ENCODE results near the gene HECTD4. TPM values are rescaled to one million over a fixed set of nuclear protein-coding genes. Genes with fewer than 3 reads are reported as not detected.

HECTD4 gene
- polyA plus RNA-seq, 1 donor from 2014 or later = 15.8 TPM

DNA sequence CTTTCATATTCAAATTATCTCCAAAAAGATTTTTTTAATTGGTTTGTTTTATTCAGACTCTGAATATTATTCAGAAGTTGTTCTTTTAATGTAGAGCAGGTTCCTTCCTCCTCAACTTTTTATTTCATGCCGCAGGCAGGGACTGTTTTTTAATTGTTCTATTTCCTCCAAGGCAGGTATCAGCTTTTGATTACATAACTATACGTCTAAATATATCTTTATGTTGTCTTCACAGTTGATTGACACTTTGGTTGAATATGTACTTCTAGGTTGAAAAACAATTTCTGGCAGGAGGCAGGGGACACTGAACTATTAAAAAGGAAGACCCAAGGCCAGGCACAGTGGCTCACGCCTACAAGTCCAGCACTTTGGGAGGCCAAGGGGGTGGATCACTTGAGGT lies 82.5 kb downstream of the HECTD4 start:
- H2AFZ ChIP-seq (ENCODE audit: low read depth, low read length) = no peak overlapping the region
- H3K27ac ChIP-seq (ENCODE audit: low read length) = no peak overlapping the region
- no peak overlapping the region for H3K9ac ChIP-seq (ENCODE audit: low read length)
- TF ChIP-seq MXI1 (conservative IDR thresholded peaks at IDR 0.05; ENCODE audit: poor library complexity, severe bottlenecking) = no peak
- TF ChIP-seq RAD21 (conservative IDR thresholded peaks at IDR 0.05) = no peak
- no peak for TF ChIP-seq EZH2 (IDR thresholded peaks at IDR 0.05; ENCODE audit: borderline replicate concordance, insufficient read depth, low read length, poor library complexity, severe bottlenecking)
- no peak for TF ChIP-seq POLR2AphosphoS5 (IDR thresholded peaks at IDR 0.05)
- no peaks in the 10 kb centered on the region for H3K36me3 ChIP-seq (ENCODE audit: insufficient read depth, low read length)
- H3K27me3 ChIP-seq (ENCODE audit: insufficient read depth, low read depth, low read length) = no peaks in the 10 kb centered on the region
- H3K4me2 ChIP-seq (ENCODE audit: low read length) = no peak overlapping the region
- no peaks in the 10 kb centered on the region for H4K20me1 ChIP-seq (ENCODE audit: insufficient read depth)
- H3K9me3 ChIP-seq (ENCODE audit: low read length) = no peaks in the 10 kb centered on the region
- H3K79me2 ChIP-seq (replicated peaks; ENCODE audit: insufficient read depth, low read length) = no peaks in the 10 kb centered on the region
- no peaks in the 10 kb centered on the region for H3F3A ChIP-seq (ENCODE audit: insufficient read depth, low read length, poor library complexity, severe bottlenecking)
- no peaks in the 10 kb centered on the region for H3K9me2 ChIP-seq (ENCODE audit: insufficient read depth, low read length)
- no peak overlapping the region for H3K4me3 ChIP-seq (ENCODE audit: low read length)

DNA sequence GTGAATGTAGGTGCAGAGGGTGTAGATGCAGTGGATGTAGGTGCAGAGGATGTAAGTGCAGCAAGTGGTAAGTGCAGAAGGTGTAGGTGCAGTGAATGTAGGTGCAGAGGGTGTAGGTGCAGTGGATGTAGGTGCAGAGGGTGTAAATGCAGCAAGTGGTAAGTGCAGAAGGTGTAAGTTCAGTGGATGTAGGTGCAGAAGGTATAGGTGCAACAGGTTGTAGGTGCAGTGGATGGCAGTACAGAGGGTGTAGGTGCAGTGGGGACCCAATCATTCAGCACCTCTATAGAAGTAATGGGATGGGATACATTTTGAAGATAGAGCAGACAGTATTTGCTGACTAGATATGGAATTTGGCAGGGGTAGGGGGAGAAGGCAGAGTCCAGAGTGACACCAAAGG lies 85.0 kb downstream of the HECTD4 start:
- H3K4me2 ChIP-seq (ENCODE audit: low read length) = no peak overlapping the region
- no peaks in the 10 kb centered on the region for H3K9me2 ChIP-seq (ENCODE audit: insufficient read depth, low read length)
- H3K36me3 ChIP-seq (ENCODE audit: insufficient read depth, low read length) = no peaks in the 10 kb centered on the region
- no peaks in the 10 kb centered on the region for H3K9me3 ChIP-seq (ENCODE audit: low read length)
- no peaks in the 10 kb centered on the region for H3K27me3 ChIP-seq (ENCODE audit: insufficient read depth, low read depth, low read length)
- H3F3A ChIP-seq (ENCODE audit: insufficient read depth, low read length, poor library complexity, severe bottlenecking) = no peaks in the 10 kb centered on the region
- H3K79me2 ChIP-seq (replicated peaks; ENCODE audit: insufficient read depth, low read length) = no peaks in the 10 kb centered on the region
- H3K9ac ChIP-seq (ENCODE audit: low read length) = no peak overlapping the region
- no peak overlapping the region for H2AFZ ChIP-seq (ENCODE audit: low read depth, low read length)
- H3K4me3 ChIP-seq (ENCODE audit: low read length) = no peak overlapping the region
- H3K27ac ChIP-seq (ENCODE audit: low read length) = no peak overlapping the region
- TF ChIP-seq, protein P1, sequence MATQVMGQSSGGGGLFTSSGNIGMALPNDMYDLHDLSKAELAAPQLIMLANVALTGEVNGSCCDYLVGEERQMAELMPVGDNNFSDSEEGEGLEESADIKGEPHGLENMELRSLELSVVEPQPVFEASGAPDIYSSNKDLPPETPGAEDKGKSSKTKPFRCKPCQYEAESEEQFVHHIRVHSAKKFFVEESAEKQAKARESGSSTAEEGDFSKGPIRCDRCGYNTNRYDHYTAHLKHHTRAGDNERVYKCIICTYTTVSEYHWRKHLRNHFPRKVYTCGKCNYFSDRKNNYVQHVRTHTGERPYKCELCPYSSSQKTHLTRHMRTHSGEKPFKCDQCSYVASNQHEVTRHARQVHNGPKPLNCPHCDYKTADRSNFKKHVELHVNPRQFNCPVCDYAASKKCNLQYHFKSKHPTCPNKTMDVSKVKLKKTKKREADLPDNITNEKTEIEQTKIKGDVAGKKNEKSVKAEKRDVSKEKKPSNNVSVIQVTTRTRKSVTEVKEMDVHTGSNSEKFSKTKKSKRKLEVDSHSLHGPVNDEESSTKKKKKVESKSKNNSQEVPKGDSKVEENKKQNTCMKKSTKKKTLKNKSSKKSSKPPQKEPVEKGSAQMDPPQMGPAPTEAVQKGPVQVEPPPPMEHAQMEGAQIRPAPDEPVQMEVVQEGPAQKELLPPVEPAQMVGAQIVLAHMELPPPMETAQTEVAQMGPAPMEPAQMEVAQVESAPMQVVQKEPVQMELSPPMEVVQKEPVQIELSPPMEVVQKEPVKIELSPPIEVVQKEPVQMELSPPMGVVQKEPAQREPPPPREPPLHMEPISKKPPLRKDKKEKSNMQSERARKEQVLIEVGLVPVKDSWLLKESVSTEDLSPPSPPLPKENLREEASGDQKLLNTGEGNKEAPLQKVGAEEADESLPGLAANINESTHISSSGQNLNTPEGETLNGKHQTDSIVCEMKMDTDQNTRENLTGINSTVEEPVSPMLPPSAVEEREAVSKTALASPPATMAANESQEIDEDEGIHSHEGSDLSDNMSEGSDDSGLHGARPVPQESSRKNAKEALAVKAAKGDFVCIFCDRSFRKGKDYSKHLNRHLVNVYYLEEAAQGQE (IDR thresholded peaks at IDR 0.05; ENCODE audit: borderline replicate concordance) = no peak
- no peak for TF ChIP-seq MXI1 (conservative IDR thresholded peaks at IDR 0.05; ENCODE audit: poor library complexity, severe bottlenecking)
- no peak for TF ChIP-seq EZH2 (IDR thresholded peaks at IDR 0.05; ENCODE audit: borderline replicate concordance, insufficient read depth, low read length, poor library complexity, severe bottlenecking)
- no peak for TF ChIP-seq RAD21 (conservative IDR thresholded peaks at IDR 0.05)
- TF ChIP-seq SMC3 (conservative IDR thresholded peaks at IDR 0.05; ENCODE audit: poor library complexity) = no peak
- no peak for TF ChIP-seq TAF1 (IDR thresholded peaks at IDR 0.05; ENCODE audit: low read depth)
- no peak for TF ChIP-seq EP300 (conservative IDR thresholded peaks at IDR 0.05; ENCODE audit: poor library complexity, severe bottlenecking)
- TF ChIP-seq CTCF (IDR thresholded peaks at IDR 0.05; ENCODE audit: poor library complexity, severe bottlenecking) = no peak
- no peak for TF ChIP-seq POLR2AphosphoS5 (IDR thresholded peaks at IDR 0.05)
- no peaks in the 10 kb centered on the region for H4K20me1 ChIP-seq (ENCODE audit: insufficient read depth)

Measured in neural cell (in vitro differentiated cells).